ENCODE measurements around the gene C3orf80. TPM values are rescaled to one million over a fixed set of nuclear protein-coding genes. Genes with fewer than 3 reads are reported as not detected.
A peak's percentile ranks its signal among the peaks of the same experiment; 100 is the strongest.
"Not testable (repeated sequence)": the region's sequence is repeated elsewhere in the genome, so short reads cannot be mapped to it uniquely, and the experiment has no call there.

The C3orf80 gene
- total RNA-seq, 2 experiments from 2014 or later, result not detected

- Mint-ChIP-seq H3K36me3 (ENCODE audit: low read depth) (no peaks in the 10 kb centered on the region), H3K27me3 (peaks cover 62% of the 10 kb centered on the region), H3K4me3 (no peak overlapping the region), H3K4me1 (peaks cover 8% of the 10 kb centered on the region), H3K27ac (no peak overlapping the region), H3K9me3 (no peaks in the 10 kb centered on the region)
- DNase-seq, result no peak
- ChIA-PET POLR2A (no interaction called here), CTCF (no interaction called here)
Measured at GRCh38 chr3:160221019-160221418, 4.2 kb upstream of the C3orf80 start.

- CTCF ChIA-PET, result interaction anchor here (0.6 to 1.6 kb wide), 3 partner anchors 10 to 413 kb away, joined by 3 to 4 read pairs (median 3); no protein-coding TSS in a partner anchor
- H3K36me3 Mint-ChIP-seq (ENCODE audit: low read depth), result peaks cover 2% of the 10 kb centered on the region
- no peak overlapping the region for H3K27ac Mint-ChIP-seq
Measured at GRCh38 chr3:160224256-160224655, 966 bp upstream of the C3orf80 start.

GRCh38 chr3:160224811-160225175 is 429 bp upstream of the C3orf80 start:
- POLR2A ChIA-PET, result no interaction called here
- H3K4me3 Mint-ChIP-seq, result peak overlapping the region; percentile 68
- H3K9me3 Mint-ChIP-seq, result no peaks in the 10 kb centered on the region
- peaks cover 70% of the 10 kb centered on the region for H3K27me3 Mint-ChIP-seq
- H3K27ac Mint-ChIP-seq, result no peak overlapping the region
- peaks cover 2% of the 10 kb centered on the region for H3K36me3 Mint-ChIP-seq (ENCODE audit: low read depth)
- H3K4me1 Mint-ChIP-seq, result peaks cover 15% of the 10 kb centered on the region
- CTCF ChIA-PET, result interaction anchor here (0.6 to 1.6 kb wide), 3 partner anchors 9 to 194 kb away, joined by 3 to 4 read pairs (median 3); no protein-coding TSS in a partner anchor
- no peak for DNase-seq

More at GRCh38 chr3:160224256-160224655, 966 bp upstream of the C3orf80 start:
- Mint-ChIP-seq H3K9me3 (no peaks in the 10 kb centered on the region), H3K27me3 (peaks cover 70% of the 10 kb centered on the region), H3K4me3 (peak overlapping the region; percentile 68), H3K4me1 (peaks cover 15% of the 10 kb centered on the region)
- no peak for DNase-seq
- POLR2A ChIA-PET, result no interaction called here

GRCh38 chr3:160226026-160226907 is 1.0 kb downstream of the C3orf80 start:
- Mint-ChIP-seq H3K27me3 (peaks cover 69% of the 10 kb centered on the region), H3K27ac (peak overlapping the region; percentile 36), H3K9me3 (no peaks in the 10 kb centered on the region), H3K4me3 (peak overlapping the region; percentile 71), H3K4me1 (peaks cover 15% of the 10 kb centered on the region), H3K36me3 (ENCODE audit: low read depth) (peaks cover 2% of the 10 kb centered on the region)
- peak; percentile 10 for DNase-seq
- ChIA-PET POLR2A (no interaction called here), CTCF (interaction anchor here (1.2 kb wide), 1 partner anchor 169 kb away, joined by 3 read pairs; no protein-coding TSS in a partner anchor)

GRCh38 chr3:160227419-160227818 is 2.2 kb downstream of the C3orf80 start:
- H3K27me3 Mint-ChIP-seq, result peaks cover 69% of the 10 kb centered on the region
- no peak overlapping the region for H3K27ac Mint-ChIP-seq
- DNase-seq, result no peak
- H3K4me1 Mint-ChIP-seq, result peaks cover 15% of the 10 kb centered on the region
- ChIA-PET POLR2A (no interaction called here), CTCF (no interaction called here)
- H3K9me3 Mint-ChIP-seq, result no peaks in the 10 kb centered on the region
- peaks cover 2% of the 10 kb centered on the region for H3K36me3 Mint-ChIP-seq (ENCODE audit: low read depth)
- H3K4me3 Mint-ChIP-seq, result no peak overlapping the region

GRCh38 chr3:160232014-160232413 is 6.8 kb downstream of the C3orf80 start:
- no peaks in the 10 kb centered on the region for H3K9me3 Mint-ChIP-seq
- H3K27ac Mint-ChIP-seq, result no peak overlapping the region
- no peaks in the 10 kb centered on the region for H3K36me3 Mint-ChIP-seq (ENCODE audit: low read depth)
- no peak overlapping the region for H3K4me3 Mint-ChIP-seq
- no peak for DNase-seq
- H3K27me3 Mint-ChIP-seq, result peaks cover 51% of the 10 kb centered on the region
- CTCF ChIA-PET, result no interaction called here
- POLR2A ChIA-PET, result no interaction called here
- no peaks in the 10 kb centered on the region for H3K4me1 Mint-ChIP-seq

GRCh38 chr3:160240719-160241118 is 15.5 kb downstream of the C3orf80 start:
- H3K36me3 Mint-ChIP-seq (ENCODE audit: low read depth); H3K4me3 Mint-ChIP-seq; POLR2A ChIA-PET; H3K4me1 Mint-ChIP-seq; CTCF ChIA-PET; DNase-seq; H3K9me3 Mint-ChIP-seq; H3K27ac Mint-ChIP-seq: not testable (repeated sequence)
- H3K27me3 Mint-ChIP-seq, result peaks cover 39% of the 10 kb centered on the region

GRCh38 chr3:160245261-160245800 is 20.1 kb downstream of the C3orf80 start:
- peaks cover 36% of the 10 kb centered on the region for H3K27me3 Mint-ChIP-seq
- no peak overlapping the region for H3K27ac Mint-ChIP-seq
- CTCF ChIA-PET, result no interaction called here

GRCh38 chr3:160247766-160248165 is 22.5 kb downstream of the C3orf80 start:
- no peaks in the 10 kb centered on the region for H3K9me3 Mint-ChIP-seq
- H3K4me3 Mint-ChIP-seq, result no peak overlapping the region
- no peaks in the 10 kb centered on the region for H3K36me3 Mint-ChIP-seq (ENCODE audit: low read depth)
- H3K4me1 Mint-ChIP-seq, result no peaks in the 10 kb centered on the region
- H3K27me3 Mint-ChIP-seq, result peaks cover 29% of the 10 kb centered on the region
- ChIA-PET CTCF (no interaction called here), POLR2A (no interaction called here)
- H3K27ac Mint-ChIP-seq, result no peak overlapping the region
- no peak for DNase-seq

More at GRCh38 chr3:160245261-160245800, 20.1 kb downstream of the C3orf80 start:
- Mint-ChIP-seq H3K4me1 (no peaks in the 10 kb centered on the region), H3K36me3 (ENCODE audit: low read depth) (no peaks in the 10 kb centered on the region), H3K9me3 (no peaks in the 10 kb centered on the region), H3K4me3 (no peak overlapping the region)
- no peak for DNase-seq
- POLR2A ChIA-PET, result no interaction called here

GRCh38 chr3:160253298-160253697 is 28.1 kb downstream of the C3orf80 start:
- H3K4me3 Mint-ChIP-seq, result no peak overlapping the region
- no peaks in the 10 kb centered on the region for H3K36me3 Mint-ChIP-seq (ENCODE audit: low read depth)
- H3K27ac Mint-ChIP-seq, result no peak overlapping the region
- ChIA-PET POLR2A (interaction anchor here (0.6 kb wide), 1 partner anchor 27 kb away, joined by 4 read pairs; no protein-coding TSS in a partner anchor), CTCF (no interaction called here)
- DNase-seq, result no peak
- peaks cover 8% of the 10 kb centered on the region for H3K27me3 Mint-ChIP-seq
- H3K9me3 Mint-ChIP-seq, result no peaks in the 10 kb centered on the region
- H3K4me1 Mint-ChIP-seq, result peaks cover 6% of the 10 kb centered on the region

GRCh38 chr3:160257606-160258005 is 32.4 kb downstream of the C3orf80 start:
- Mint-ChIP-seq H3K27me3 (no peaks in the 10 kb centered on the region), H3K27ac (no peak overlapping the region), H3K4me3 (no peak overlapping the region), H3K36me3 (ENCODE audit: low read depth) (peaks cover 2% of the 10 kb centered on the region), H3K9me3 (no peaks in the 10 kb centered on the region), H3K4me1 (peaks cover 10% of the 10 kb centered on the region)
- no peak for DNase-seq
- CTCF ChIA-PET, result no interaction called here
- POLR2A ChIA-PET, result no interaction called here

- ChIA-PET POLR2A (no interaction called here), CTCF (no interaction called here)
- DNase-seq, result no peak
- Mint-ChIP-seq H3K27ac (no peak overlapping the region), H3K4me3 (no peak overlapping the region), H3K4me1 (peaks cover 10% of the 10 kb centered on the region), H3K36me3 (ENCODE audit: low read depth) (peaks cover 2% of the 10 kb centered on the region), H3K27me3 (no peaks in the 10 kb centered on the region), H3K9me3 (no peaks in the 10 kb centered on the region)
Measured at GRCh38 chr3:160259589-160259988, 34.4 kb downstream of the C3orf80 start.

GRCh38 chr3:160260587-160261270 is 35.5 kb downstream of the C3orf80 start:
- Mint-ChIP-seq H3K27me3 (no peaks in the 10 kb centered on the region), H3K27ac (peak overlapping the region; percentile 68), H3K4me1 (peaks cover 10% of the 10 kb centered on the region), H3K4me3 (no peak overlapping the region), H3K9me3 (no peaks in the 10 kb centered on the region), H3K36me3 (ENCODE audit: low read depth) (peaks cover 2% of the 10 kb centered on the region)
- DNase-seq, result no peak
- ChIA-PET POLR2A (no interaction called here), CTCF (interaction anchor here (1.2 kb wide), 1 partner anchor 272 kb away, joined by 3 read pairs; the partner anchor contains the start of gene IL12A)

Measured in activated CD4-positive, alpha-beta T cell treated with anti-CD3 and anti-CD28 coated beads, Interleukin-2, amount 10 ng/mL, durations not matched to agents 7 days and 5 days (primary cell).